A673 (cell line): ENCODE data around the gene ADAMTS7. TPM values are rescaled to one million over a fixed set of nuclear protein-coding genes. Genes with fewer than 3 reads are reported as not detected.
"Not testable (repeated sequence)": the region's sequence is repeated elsewhere in the genome, so short reads cannot be mapped to it uniquely, and the experiment has no call there.

ENCODE experiments used
- BruUV-seq: library from RNA; stranded (reverse); fragments of 400-500 nt; replicated peaks from 2 replicates; lab custom pipeline; 2021; lab: Mats Ljungman, UMichigan
- CTCF ChIA-PET: fragments of 300-600 bp; sonication (Branson Sonifier 250); formaldehyde crosslinking; loops from one replicate; lab custom pipeline; 2022; ENCODE audit warnings: antibody characterized with exemption; lab: Charles Lee
- POLR2A ChIA-PET: fragments of 300-600 bp; sonication (Branson Sonifier 250); formaldehyde crosslinking; loops from one replicate; lab custom pipeline; 2022; ENCODE audit warnings: antibody characterized with exemption; ENCODE audit not compliant: low non-redundant PET; lab: Charles Lee
- DNase-seq: peaks from one replicate; pipeline ENCODE4 v3.0.0-alpha.2; 2015; ENCODE audit warnings: low spot score
- H3K27ac ChIP-seq: fragments of 200-600 bp; sonication (generic); 2 replicates; pipeline ENCODE4 v1.5.1; 2016; ENCODE audit warnings: mixed run types, low read depth, mild to moderate bottlenecking, mixed read lengths, antibody characterized with exemption, low read length; ENCODE audit not compliant: poor library complexity, severe bottlenecking
- H3K27me3 ChIP-seq: fragments of 200-600 bp; sonication (generic); replicated peaks from 2 replicates; pipeline ENCODE4 v1.6.1; 2017; ENCODE audit warnings: mixed run types, low read depth, mild to moderate bottlenecking, mixed read lengths, antibody characterized with exemption, low read length; ENCODE audit not compliant: insufficient read depth, poor library complexity
- H3K36me3 ChIP-seq: fragments of 200-600 bp; sonication (generic); 2 replicates; pipeline ENCODE4 v1.6.1; 2016; ENCODE audit warnings: mixed run types, mild to moderate bottlenecking, mixed read lengths, antibody characterized with exemption, low read length; ENCODE audit not compliant: insufficient read depth, poor library complexity, severe bottlenecking
- H3K4me1 ChIP-seq: fragments of 200-600 bp; sonication (generic); 2 replicates; pipeline ENCODE4 v1.6.1; 2017; ENCODE audit warnings: mixed run types, mild to moderate bottlenecking, mixed read lengths, antibody characterized with exemption, low read length; ENCODE audit not compliant: insufficient read depth, poor library complexity, severe bottlenecking
- H3K4me3 ChIP-seq: fragments of 200-600 bp; sonication (generic); 2 replicates; pipeline ENCODE4 v1.5.1; 2016; ENCODE audit warnings: low read depth, mixed run types, mild to moderate bottlenecking, mixed read lengths, low read length; ENCODE audit not compliant: poor library complexity, severe bottlenecking
- H3K9me3 ChIP-seq: fragments of 200-600 bp; sonication (generic); 2 replicates; pipeline ENCODE4 v1.6.1; 2016; ENCODE audit warnings: mixed run types, low read depth, mild to moderate bottlenecking, mixed read lengths, antibody characterized with exemption, low read length; ENCODE audit not compliant: poor library complexity, severe bottlenecking
- EZH2 ChIP-seq: fragments of 200-600 bp; sonication (generic); IDR thresholded peaks from 2 replicates; pipeline ENCODE4 v1.6.1; 2017; ENCODE audit warnings: borderline replicate concordance, low read depth, mild to moderate bottlenecking, mixed read lengths, antibody characterized with exemption, low read length; ENCODE audit not compliant: poor library complexity, severe bottlenecking
- intact Hi-C: fragments of 100-400 bp; cut with micrococcal nuclease; formaldehyde crosslinking; loops from one replicate; pipeline ENCODE4 v1.10.0; 2022; ENCODE audit not compliant: unreplicated experiment
- total RNA-seq: library from RNA; stranded (reverse); gene quantifications from 2 replicates; pipeline ENCODE4 v1.2.3, GENCODE V29; 2021
- TF ChIP-seq, protein P1 (sequence below): fragments of 300-800, 200-600 bp; sonication (generic); conservative IDR thresholded peaks from 2 replicates; pipeline ENCODE4 v1.5.1; 2017; ENCODE audit warnings: low read depth, mild to moderate bottlenecking, antibody characterized with exemption, low read length, moderate library complexity, mixed read lengths

The ADAMTS7 gene
- total RNA-seq, 1 experiment from 2014 or later, result 0.41 TPM

DNA sequence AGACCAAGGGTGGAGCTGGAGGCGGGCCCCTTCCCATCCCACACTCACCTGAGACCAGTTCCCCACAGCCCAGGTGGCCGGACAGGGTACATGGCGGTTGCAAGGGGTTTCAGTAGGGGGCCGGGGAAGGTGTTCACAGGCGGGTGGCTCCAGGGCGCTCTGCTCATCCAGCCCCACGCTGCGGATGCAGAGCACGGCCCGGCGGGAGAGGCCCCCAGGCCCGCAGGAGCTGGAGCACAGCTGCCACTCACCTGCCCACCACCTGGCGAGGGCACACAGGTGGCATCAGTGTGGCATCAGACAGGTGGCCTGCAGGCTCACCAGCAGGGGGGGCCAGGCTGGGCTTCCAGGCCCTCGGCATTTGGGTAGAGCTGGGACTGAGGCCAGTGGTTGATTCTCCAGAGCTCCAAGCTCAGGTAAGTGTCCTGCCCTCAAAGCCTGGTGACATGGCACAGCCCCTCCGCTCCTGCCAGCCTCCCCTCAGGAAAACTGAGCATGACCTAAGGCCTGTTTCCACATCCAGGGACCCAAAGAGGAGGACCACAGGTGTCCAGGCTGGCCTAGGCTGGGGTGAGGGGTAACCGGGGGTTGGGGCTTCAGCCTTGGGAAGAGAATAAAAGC is 43.8 kb downstream of the ADAMTS7 start:
- no peaks in the 10 kb centered on the region for H3K36me3 ChIP-seq
- ChIA-PET CTCF (no interaction called here), POLR2A (no interaction called here)
- no peak overlapping the region for H3K4me3 ChIP-seq
- intact Hi-C loops, result no loop called here
- no peak overlapping the region for H3K27ac ChIP-seq
- H3K27me3 ChIP-seq, result no peaks in the 10 kb centered on the region
- no TSS peak for BruUV-seq
- no peak for DNase-seq
- no peaks in the 10 kb centered on the region for H3K9me3 ChIP-seq
- TF ChIP-seq, protein P1, sequence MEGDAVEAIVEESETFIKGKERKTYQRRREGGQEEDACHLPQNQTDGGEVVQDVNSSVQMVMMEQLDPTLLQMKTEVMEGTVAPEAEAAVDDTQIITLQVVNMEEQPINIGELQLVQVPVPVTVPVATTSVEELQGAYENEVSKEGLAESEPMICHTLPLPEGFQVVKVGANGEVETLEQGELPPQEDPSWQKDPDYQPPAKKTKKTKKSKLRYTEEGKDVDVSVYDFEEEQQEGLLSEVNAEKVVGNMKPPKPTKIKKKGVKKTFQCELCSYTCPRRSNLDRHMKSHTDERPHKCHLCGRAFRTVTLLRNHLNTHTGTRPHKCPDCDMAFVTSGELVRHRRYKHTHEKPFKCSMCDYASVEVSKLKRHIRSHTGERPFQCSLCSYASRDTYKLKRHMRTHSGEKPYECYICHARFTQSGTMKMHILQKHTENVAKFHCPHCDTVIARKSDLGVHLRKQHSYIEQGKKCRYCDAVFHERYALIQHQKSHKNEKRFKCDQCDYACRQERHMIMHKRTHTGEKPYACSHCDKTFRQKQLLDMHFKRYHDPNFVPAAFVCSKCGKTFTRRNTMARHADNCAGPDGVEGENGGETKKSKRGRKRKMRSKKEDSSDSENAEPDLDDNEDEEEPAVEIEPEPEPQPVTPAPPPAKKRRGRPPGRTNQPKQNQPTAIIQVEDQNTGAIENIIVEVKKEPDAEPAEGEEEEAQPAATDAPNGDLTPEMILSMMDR, result no peak
- TF ChIP-seq EZH2, result no peak
- H3K4me1 ChIP-seq, result no peaks in the 10 kb centered on the region

DNA sequence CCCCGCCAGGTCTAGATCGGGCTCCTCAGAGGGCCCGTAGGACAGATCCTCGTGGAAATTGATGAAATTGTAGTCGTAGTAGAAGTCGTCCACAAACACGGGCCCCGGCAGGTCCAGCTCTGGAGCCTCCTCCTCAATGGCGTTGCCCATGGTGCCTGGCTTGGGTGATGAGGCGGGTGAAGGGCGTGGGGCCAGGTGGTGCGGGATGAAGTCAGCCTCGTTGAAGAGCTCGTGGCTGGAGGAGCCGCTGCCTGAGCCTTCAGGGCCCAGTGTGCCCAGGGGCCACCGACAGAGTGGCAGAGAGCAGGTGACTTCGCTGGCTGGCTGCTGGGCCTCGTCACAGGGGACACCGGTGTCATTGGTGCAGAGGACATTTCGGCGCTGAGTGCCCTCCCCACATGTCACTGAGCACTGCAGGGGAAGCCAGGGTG is 44.6 kb downstream of the ADAMTS7 start:
- H3K27ac ChIP-seq, POLR2A ChIA-PET, intact Hi-C loops, H3K36me3 ChIP-seq, CTCF ChIA-PET, H3K4me1 ChIP-seq, H3K4me3 ChIP-seq, BruUV-seq, H3K9me3 ChIP-seq, DNase-seq, H3K27me3 ChIP-seq: not testable (repeated sequence)

DNA sequence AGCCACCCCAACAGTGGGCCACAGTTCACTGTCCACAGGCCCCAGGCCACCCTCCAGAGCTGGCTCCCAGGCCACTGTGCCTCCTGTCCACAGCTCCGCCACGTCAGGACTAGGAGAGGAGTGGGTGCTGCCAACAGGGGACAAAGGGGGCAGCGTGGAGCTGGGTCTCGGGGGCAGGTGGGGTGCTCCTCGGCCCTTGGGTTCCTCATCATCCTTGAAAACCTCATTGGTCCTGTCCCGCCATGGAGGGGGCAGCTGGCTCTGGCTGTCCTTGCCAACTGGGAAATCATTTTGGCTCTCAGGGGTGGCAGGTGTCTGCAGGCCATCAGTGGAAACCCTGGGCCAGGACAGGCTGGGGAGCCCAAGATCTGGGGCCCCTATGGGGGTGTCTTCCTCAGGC is 45.2 kb downstream of the ADAMTS7 start:
- BruUV-seq, result no TSS peak
- ChIA-PET POLR2A (no interaction called here), CTCF (no interaction called here)
- Histone ChIP-seq H3K4me1 (no peaks in the 10 kb centered on the region), H3K4me3 (no peak overlapping the region), H3K9me3 (no peaks in the 10 kb centered on the region), H3K27me3 (no peaks in the 10 kb centered on the region), H3K27ac (no peak overlapping the region), H3K36me3 (no peaks in the 10 kb centered on the region)
- intact Hi-C loops, result no loop called here
- TF ChIP-seq, protein P1, result no peak
- no peak for TF ChIP-seq EZH2
- no peak for DNase-seq

DNA sequence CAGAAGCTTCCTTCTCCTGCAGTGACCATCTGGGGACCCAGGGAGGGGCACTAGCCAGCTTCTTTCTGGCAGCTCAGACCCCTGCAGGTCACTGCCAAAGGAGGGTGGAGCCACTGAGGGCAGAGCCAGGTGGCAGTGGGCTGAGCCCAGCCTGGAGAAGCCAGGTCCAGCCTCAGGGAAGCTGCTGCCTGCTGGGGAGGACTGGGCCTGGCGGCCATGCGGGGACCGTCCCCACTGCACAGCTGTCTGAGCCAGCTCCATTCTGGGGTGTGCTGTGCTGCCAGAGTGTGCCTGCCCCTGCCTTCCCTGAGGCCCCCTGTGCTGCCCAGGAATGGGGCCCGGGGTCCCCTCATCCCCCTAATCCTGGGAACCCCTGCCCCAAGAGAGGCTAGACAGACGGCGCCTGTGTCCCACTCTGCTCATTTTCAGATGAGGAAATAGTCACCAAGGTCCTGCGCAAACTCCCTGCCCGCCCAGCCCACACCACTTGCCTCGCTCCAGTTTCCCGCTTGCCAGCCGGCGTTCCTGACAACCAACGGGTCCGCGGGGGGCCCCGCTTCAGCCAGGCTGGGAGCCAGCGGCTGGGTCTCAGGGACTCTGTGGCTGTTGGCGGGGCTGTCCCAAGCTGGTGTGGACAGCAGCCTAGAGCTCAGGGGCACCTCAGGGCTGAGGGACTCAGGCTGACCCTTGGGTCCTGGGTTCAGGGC is 46.0 kb downstream of the ADAMTS7 start:
- BruUV-seq, H3K9me3 ChIP-seq, intact Hi-C loops, H3K36me3 ChIP-seq, POLR2A ChIA-PET, H3K4me1 ChIP-seq, H3K4me3 ChIP-seq, H3K27ac ChIP-seq, CTCF ChIA-PET, H3K27me3 ChIP-seq, DNase-seq: not testable (repeated sequence)

DNA sequence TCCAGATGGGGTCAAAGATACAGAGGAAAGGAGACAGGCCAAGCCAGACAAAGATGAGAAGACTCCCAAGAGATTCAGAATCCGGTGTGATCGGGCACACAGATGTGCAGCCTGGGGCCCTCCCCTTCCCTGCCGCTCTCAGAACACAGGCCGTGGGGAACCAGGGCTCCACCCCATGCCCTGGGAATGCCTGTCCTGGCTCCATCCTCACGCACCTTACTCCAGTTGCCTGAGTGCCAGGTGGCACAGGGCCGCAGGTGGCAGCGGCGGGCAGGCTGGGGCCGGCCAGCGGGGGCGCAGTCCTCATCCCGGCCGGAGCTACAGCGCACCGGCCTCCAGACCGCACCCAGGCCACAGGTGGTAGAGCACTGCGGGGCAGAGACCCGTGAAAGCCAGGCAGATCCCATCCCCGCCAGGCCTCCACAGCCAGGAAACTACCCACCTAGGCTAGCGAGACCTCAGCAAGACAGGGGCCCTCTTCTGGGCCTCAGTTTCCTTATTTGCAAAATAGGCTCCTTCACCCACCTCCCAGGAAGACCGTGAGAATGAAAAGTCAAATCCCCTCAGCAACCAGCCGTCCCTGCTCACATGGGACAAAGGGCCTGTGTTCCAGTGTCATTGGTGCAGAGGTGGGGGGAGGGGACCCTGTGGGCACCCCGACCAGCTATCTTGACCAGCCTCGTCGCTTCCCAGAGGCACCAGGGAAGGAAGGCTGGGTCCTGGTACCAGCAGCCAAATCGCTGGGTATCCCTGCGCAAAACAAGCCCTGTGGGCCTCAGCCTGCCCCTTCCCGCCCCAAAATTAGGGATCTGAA is 46.7 kb downstream of the ADAMTS7 start:
- H3K27me3 ChIP-seq, DNase-seq, H3K4me3 ChIP-seq, CTCF ChIA-PET, H3K27ac ChIP-seq, intact Hi-C loops, H3K9me3 ChIP-seq, H3K36me3 ChIP-seq, H3K4me1 ChIP-seq, POLR2A ChIA-PET, BruUV-seq: not testable (repeated sequence)
